ENCODE results near the gene CES2. TPM values are rescaled to one million over a fixed set of nuclear protein-coding genes. Genes with fewer than 3 reads are reported as not detected.
"Not testable (repeated sequence)": the region's sequence is repeated elsewhere in the genome, so short reads cannot be mapped to it uniquely, and the experiment has no call there.

CES2 gene
- polyA plus RNA-seq, 1 donor, result 26.3 TPM

GRCh38 chr16:66934839-66935313, 440 bp upstream of the CES2 start:
- DNase-seq (ENCODE audit: low read depth), result not testable (repeated sequence)

- no peak for DNase-seq (ENCODE audit: low read depth)
These were observed 1.1 kb downstream of the CES2 start for GRCh38 chr16:66936462-66936861.

- DNase-seq (ENCODE audit: low read depth), result no peak
These were observed 1.7 kb downstream of the CES2 start for GRCh38 chr16:66936889-66937554.

DNA sequence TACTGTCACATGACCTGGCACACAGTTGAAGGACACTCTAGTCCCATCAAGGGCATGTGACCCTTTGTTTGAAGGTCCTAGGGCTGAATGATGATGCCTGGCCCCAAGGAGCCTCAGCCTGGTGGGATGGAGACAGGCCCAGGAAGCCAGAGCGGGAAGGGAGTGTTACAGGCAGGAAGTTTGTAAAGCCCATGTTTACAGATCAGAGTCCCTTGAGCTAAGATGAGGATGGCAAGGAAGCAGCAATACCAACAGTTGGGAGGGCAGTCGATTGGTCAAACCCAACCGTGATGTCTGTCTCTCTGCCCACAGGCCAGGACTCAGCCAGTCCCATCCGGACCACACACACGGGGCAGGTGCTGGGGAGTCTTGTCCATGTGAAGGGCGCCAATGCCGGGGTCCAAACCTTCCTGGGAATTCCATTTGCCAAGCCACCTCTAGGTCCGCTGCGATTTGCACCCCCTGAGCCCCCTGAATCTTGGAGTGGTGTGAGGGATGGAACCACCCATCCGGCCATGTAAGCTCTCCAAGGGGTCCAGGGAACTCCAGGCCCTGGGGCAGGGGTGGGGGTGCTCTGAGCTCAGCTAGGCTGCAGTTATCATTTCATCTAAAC, 2.5 kb downstream of the CES2 start:
- DNase-seq (ENCODE audit: low read depth), result no peak

DNA sequence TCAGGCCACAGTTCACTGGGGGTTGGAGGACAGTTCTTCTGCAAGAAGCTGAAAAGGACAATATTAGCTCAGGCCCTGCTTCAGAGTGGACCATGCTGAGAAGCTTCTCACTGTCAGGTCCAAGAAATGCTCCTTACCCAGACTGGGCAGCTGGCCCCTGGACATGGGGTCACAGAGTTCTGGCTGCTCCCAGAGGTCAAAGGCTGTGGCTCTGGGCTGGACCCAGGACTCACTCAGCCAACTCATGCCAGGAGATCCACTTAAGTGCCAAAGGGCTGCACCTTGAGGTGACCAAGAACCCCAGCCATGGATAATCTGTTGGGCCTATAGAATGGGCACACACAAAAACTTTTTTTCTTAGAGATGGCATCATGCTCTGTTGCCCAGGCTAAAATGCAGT, 4.0 kb downstream of the CES2 start:
- DNase-seq (ENCODE audit: low read depth), result no peak

GRCh38 chr16:66940236-66940635, 4.9 kb downstream of the CES2 start:
- DNase-seq (ENCODE audit: low read depth), result no peak

DNA sequence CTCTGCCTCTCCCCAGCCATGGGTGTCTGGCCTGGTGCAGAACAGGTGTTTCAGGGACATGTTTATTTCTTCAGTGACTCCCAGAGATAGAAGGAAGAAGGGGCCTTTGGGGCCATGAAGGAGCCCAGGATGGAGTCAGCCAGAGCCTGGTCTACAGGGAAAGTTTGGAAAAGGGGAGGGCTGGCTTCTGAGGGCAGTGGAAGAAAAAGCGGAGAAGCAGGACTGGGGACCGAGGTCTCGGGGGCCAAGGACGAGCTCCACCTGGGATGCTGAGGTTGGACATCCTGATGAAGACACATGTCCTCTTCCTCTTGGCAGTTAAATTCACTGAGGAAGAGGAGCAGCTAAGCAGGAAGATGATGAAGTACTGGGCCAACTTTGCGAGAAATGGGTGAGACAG, 7.7 kb downstream of the CES2 start:
- no peak for DNase-seq (ENCODE audit: low read depth)

DNA sequence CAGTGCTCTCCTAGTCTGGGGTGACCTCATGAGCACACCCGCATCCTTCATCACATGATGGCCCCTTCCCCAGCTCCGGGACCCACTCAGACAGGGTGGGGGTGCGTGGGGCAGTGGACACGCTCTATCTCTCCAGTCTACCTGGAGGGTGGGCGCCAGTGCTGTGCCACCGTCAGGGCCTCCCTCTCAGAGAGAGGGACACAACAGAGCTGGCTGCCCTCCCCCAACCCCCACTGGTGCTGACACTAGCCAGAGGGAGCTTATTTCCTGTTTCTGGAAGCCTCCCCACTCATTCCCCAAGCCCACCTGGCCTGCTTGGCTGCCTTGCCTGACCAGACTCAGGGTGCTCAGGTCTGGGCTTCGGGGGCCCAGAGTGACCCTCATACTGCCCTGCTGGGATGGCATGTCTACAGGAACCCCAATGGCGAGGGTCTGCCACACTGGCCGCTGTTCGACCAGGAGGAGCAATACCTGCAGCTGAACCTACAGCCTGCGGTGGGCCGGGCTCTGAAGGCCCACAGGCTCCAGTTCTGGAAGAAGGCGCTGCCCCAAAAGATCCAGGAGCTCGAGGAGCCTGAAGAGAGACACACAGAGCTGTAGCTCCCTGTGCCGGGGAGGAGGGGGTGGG, 8.2 kb downstream of the CES2 start:
- DNase-seq (ENCODE audit: low read depth), result no peak

GRCh38 chr16:66944054-66944441, 8.7 kb downstream of the CES2 start:
- no peak for DNase-seq (ENCODE audit: low read depth)

- DNase-seq (ENCODE audit: low read depth), result not testable (repeated sequence)
These were observed 9.7 kb downstream of the CES2 start for GRCh38 chr16:66944971-66945370.

- DNase-seq (ENCODE audit: low read depth), result no peak
These were observed 10.6 kb downstream of the CES2 start for GRCh38 chr16:66945939-66946338.

GRCh38 chr16:66946541-66946940, 11.2 kb downstream of the CES2 start:
- no peak for DNase-seq (ENCODE audit: low read depth)

DNA sequence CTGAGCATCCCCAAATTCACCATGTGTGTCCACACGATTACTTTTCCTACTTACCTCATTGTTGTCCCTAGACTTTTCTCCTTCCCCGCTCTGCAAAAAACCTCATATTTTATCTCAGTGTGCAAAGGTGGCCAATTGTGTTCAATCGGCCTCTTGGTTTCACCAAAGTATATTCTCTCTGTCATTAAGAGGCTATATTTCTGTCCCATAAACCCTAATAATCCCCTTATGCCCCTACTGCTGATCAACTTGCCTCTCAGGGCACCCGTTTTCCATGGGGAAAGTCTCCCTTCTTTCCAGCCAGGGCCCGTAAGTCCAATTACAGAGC, 11.6 kb downstream of the CES2 start:
- DNase-seq (ENCODE audit: low read depth), result no peak

DNA sequence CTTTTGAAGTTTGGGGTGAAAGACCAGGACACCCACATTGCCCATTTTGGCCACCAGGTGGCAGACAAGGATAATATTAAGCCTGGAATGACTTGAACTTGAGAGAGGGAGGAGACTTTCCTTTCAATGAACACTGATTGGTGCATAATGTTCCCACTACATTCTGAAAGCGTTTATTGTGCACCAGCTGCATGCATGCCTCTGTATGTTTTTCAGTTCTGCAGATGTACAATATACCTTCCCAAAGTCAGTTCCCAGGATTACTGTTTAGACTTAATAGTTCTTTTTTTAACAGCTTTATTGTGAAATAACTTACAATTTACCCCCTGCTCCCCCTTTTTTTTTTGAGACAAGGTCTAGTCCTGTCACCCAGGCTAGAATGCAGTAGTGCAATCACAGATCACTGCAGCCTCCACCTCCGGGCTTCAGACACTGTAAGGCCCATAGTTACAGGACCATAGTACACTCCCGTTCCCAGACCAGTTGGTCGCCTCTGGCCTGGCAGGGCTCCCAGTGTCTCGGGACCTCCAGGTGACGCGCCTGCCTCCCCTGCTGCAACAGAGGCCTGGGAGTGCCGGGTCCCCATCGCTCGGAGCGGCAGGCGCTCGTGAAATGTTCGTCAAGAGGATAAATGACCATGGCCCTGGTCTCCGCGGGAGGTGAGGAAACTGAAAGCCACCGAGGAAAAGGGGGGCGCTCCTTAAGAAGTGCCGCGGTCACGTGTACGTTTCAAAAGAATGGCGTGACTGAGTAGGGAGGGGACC, 12.2 kb downstream of the CES2 start:
- DNase-seq (ENCODE audit: low read depth), result peak; percentile 65

GRCh38 chr16:66948134-66948836, 13.0 kb downstream of the CES2 start:
- no peak for DNase-seq (ENCODE audit: low read depth)

GRCh38 chr16:66948837-66949225, 13.5 kb downstream of the CES2 start:
- no peak for DNase-seq (ENCODE audit: low read depth)

- no peak for DNase-seq (ENCODE audit: low read depth)
These were observed 14.2 kb downstream of the CES2 start for GRCh38 chr16:66949472-66949871.

GRCh38 chr16:66950437-66950836, 15.1 kb downstream of the CES2 start:
- no peak for DNase-seq (ENCODE audit: low read depth)

- no peak for DNase-seq (ENCODE audit: low read depth)
These were observed 15.9 kb downstream of the CES2 start for GRCh38 chr16:66950971-66951790.

- no peak for DNase-seq (ENCODE audit: low read depth)
These were observed 17.3 kb downstream of the CES2 start for GRCh38 chr16:66952430-66953110.
